HG03060 (cell line): ENCODE measurements around the gene PVRIG.
A peak's percentile ranks its signal among the peaks of the same experiment; 100 is the strongest.
"Not testable (repeated sequence)": the region's sequence is repeated elsewhere in the genome, so short reads cannot be mapped to it uniquely, and the experiment has no call there.

Experiments
- ATAC-seq: cut with Tn5 transposase; IDR thresholded peaks from one replicate; pipeline ENCODE4 v1.9.1; 2021; ENCODE audit warnings: low read depth, moderate number of reproducible peaks; ENCODE audit not compliant: unreplicated experiment

Gene PVRIG

DNA sequence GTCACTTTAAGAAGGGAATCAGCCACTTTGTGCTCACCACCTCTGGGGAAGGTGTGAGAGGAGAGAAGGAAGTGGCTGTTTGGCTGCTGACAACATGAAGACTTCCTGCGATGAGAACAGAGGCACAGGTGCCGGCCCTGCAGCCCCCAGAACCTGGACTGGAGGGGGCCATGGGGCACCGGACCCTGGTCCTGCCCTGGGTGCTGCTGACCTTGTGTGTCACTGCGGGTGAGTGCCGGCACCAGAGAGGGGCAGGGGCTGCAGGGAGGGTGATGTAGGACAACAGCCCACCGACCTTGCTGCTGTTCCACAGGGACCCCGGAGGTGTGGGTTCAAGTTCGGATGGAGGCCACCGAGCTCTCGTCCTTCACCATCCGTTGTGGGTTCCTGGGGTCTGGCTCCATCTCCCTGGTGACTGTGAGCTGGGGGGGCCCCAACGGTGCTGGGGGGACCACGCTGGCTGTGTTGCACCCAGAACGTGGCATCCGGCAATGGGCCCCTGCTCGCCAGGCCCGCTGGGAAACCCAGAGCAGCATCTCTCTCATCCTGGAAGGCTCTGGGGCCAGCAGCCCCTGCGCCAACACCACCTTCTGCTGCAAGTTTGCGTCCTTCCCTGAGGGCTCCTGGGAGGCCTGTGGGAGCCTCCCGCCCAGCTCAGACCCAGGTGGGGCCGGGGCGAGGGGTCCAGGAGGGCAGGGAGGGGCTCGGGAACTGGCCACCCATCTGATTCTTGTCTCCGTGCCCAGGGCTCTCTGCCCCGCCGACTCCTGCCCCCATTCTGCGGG lies at the start of gene PVRIG:
Gene PVRIG, plus strand, starts transcription at position 149 of the 785 bp plus-strand sequence. Its CDS starts 22 bp downstream, at position 171.
- not testable (repeated sequence) for ATAC-seq

GRCh38 chr7:100170101-100170897 lies 49.5 kb upstream of the PVRIG start:
- no peak for ATAC-seq

DNA sequence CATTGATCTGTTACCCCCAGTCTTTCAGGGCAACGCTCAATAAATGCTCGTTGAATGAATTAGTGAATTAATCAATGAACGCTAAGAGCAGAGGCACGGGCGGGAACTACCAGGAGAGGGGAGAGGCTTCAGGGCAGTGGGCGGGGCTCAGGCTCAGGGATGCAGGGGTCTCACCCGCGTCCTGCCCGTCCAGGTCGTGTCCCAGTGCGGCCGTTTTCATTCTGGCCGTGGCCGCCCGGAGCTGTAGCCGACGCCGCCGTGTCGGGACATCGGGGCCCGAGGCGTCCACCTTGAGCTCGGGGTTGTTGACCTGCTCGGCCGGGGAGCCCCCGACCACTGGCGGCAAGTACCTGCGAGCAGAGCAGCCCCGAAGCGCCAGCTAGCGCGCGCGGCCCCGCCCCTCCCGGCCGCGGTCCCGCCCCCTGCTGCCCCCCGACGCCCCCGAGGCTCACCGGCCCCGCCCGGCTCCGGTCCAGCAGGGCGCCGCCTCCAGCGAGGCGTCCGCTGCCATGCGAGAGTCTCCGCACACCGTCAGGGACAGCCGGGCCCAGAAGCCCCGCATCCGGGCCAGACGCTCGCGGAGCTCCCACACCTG lies 48.6 kb upstream of the PVRIG start:
- ATAC-seq: no peak

DNA sequence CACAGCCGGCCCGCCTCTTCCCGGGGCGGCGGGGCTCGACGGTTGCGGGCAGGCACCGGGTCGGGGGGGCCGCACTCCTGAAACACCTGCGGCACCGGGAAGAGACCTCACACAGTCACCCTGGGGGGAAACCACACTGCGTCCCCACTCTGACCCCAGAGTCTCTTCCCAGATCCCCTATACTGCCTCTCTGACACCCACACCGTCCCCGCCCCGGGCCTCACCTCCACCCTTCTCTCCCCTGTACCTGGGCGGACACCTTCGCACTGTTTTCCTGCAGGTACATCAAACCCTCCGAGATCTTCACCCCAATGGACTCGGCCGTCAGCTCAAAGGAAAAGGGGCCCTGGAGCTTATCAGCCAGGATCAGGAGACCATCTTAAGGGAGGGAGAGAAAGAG lies 47.9 kb upstream of the PVRIG start:
- ATAC-seq: no peak

DNA sequence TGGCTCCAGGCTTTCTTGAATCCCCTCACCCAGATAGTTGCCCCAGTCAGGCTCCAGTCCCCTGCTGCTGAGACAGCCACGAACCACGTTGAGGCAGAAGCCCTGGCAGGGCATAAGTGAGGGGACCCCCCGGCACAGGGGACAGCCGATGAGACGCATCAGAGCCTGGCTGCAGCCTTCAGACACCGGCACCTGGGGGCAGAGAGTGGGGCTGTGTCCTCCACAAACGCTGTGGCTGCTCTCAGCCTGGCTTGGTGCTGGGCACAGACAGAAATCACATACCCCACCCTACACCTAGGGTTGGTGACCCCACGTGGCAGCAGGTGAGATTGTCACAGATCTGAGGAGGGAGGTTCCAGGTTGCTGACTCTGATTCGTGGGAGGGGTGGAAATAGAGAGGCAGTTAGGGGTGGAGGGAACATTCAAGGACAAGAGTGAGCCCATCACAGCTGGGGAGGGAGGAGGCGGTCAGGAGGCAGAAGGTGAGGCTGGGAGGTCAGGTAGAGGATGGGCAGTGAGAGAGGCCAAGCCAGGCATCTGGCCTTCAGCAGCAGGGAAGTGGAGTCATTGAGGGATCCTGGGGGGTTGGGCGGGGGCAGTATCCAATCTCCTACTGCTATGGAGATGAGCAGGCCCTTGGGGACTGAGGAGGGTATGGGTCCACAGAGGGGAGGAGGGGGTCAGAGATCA lies 45.8 kb upstream of the PVRIG start:
- ATAC-seq: no peak

- ATAC-seq: no peak
Measured at GRCh38 chr7:100174582-100174981, 45.2 kb upstream of the PVRIG start.

DNA sequence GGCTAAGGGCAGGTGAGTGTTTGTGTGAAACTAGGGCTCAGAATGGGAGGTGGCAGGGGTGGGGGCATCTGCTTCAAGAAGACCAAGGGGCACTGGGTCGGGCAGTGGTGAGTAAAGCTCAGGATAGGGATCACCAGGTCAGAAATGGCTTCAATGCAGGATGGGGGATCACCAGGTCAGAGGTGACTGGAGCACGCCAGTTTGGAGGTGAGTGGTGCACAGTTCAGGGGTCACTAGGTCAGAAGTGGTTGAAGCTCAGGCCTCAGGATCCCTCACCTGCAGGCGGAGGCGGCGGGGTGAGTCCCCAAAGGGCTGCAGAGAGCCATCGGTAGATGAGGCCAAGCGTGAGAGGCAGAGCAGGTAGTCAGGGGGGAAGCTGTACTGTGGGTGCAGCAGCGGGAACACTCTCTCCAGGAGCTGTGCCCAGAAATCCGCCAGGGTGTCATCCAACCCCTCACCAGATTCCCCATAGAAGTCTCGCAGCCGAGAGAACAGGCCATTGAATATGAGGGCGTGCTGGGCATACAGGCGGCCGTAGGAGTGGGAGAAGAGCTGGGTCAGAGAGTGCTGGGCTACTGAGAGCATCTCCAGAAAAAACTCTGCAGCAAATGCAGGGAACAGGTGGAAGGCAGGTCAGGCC lies 44.3 kb upstream of the PVRIG start:
- ATAC-seq: no peak

DNA sequence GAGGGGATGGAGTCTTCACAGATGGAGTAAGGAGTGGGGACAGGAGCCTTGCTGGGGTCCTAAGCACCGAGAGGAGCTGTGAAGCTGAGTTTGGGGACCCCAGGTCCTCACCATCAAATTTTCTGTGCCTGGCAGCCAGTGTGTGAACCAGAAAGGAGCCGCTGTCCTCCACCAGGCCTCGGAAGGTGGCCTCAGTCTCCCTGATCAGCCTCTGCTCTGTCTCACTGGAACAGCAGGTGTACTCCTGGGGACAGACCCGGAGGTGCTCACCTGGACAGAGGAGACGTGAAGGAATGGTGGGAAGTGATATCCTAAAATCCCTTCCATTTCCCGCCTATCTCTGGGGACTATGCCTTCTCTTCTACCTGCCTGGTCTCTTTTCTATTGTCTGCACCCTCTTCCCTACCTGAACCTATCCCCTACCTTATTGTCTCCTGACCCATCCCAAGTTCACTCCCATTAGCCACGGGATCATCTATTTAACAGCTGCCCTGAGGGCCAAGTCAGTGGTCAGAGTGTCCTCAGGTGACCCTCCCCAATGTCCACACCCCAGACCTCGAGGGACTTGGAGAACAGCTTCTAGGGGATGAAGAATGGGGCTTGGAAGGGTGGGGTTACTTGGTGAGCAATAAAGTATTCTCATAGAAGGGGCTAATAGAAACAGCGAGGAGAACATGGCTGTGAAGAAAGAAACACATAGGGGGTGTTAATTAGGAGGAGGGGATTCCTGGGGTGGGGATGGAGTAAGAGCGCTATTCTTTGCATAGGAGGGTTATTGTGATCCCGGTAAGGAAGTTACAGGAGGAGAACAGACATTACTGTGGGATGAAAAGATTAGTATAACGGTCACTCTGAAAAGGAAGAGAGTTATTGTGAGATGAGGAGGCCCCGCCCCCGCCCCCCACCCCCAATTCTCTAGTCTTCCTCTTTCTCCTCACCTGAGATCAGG lies 43.4 kb upstream of the PVRIG start:
- ATAC-seq: no peak

GRCh38 chr7:100177045-100178001 lies 42.4 kb upstream of the PVRIG start, which contains the start of the genes GPC2 and STAG3:
Gene GPC2, minus strand, starts transcription at chr7:100177381. Its CDS starts 182 bp downstream, at chr7:100177199.
Gene STAG3, plus strand, starts transcription at chr7:100177918. Its CDS starts 2,639 bp downstream, at chr7:100180557.
- peak; percentile 82 for ATAC-seq

DNA sequence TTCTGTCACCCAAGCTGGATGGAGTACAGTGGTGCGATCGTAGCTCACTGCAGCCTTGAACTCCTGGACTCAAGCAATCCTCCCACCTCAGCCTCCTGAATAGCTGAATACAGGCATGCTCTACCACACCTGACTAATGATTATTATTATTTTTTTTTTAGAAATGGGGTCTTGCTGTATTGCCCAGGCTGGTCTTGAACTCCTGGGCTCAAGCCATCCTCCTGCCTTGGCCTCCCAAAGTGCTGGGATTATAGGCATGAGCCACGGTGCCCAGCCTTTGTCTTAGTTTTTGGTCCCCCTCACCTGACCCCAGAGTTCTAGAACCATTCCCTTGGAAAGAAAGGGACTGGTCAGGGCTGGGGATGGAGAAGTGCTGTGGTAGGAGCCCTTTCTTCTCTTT lies 39.7 kb upstream of the PVRIG start:
- not testable (repeated sequence) for ATAC-seq

GRCh38 chr7:100182616-100183015 lies 37.1 kb upstream of the PVRIG start:
- not testable (repeated sequence) for ATAC-seq

GRCh38 chr7:100183090-100183489 lies 36.7 kb upstream of the PVRIG start:
- ATAC-seq: not testable (repeated sequence)

DNA sequence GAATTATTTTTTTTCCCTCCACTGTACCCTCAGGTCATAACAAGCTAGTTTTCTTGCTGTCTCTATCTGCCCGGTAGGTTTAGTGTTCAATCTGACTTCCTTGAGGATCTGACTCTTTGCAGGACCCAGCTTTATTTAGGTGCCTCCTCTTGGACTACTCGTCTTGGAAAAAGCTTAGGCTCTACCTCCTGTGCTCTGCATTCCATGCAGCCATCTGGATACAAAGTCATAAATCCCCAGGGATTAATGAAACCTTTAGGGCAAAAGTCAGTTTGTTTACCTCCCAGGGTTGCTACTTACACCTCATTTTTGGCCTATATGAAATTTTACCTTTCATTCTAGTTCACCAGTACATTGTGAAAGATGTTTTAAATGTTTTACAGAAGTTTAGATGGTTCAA lies 34.0 kb upstream of the PVRIG start:
- no peak for ATAC-seq

GRCh38 chr7:100189061-100189460 lies 30.7 kb upstream of the PVRIG start:
- ATAC-seq: no peak

DNA sequence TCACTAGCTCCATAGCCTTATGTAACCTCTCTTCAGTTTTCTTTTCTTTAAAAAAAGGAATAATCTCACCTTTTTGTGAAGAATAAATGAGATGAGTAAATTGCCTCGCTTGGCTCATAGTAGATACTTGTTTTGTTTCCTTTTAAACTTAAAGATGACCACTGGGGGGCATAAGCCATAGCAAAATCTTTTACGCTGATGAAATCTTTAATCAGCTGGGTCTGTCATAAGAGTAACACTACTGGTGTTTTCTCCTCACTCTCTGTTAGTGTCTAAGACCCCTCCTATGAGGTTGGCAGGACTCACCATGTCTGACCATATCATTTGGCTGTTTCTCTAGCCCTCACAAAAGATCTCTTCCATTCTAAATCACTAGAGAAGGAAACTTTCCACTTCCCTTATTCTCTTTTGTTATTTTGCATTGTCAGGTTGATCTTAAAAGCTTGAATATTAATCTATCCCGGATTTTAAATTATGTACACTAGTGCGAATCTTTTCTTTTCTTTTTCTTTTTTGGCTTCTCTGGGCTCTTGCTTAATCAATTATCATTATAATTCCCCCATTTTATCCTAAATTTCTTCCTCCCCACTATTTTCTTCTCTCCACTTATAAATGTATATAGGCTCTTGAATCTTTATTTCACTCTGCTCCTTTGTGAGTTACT lies 29.6 kb upstream of the PVRIG start:
- no peak for ATAC-seq

DNA sequence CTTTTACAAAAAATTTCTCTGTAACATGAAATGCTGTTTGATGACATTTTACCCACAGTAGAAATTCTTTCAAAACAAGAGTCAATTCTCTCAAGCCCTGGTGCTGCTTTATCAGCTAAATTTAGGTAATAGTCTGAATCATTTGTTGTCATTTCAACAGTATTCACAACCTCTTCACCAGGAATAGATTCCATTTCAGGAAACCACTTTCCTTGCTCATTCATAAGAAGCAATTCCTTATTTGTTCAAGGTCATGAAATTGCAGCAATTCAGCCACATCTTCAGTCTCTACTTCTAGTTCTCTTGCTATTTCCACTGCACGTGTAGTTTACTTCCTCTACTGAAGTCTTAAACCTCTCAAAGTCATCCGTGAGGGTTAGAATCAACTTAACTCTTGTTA lies 28.0 kb upstream of the PVRIG start:
- no peak for ATAC-seq

DNA sequence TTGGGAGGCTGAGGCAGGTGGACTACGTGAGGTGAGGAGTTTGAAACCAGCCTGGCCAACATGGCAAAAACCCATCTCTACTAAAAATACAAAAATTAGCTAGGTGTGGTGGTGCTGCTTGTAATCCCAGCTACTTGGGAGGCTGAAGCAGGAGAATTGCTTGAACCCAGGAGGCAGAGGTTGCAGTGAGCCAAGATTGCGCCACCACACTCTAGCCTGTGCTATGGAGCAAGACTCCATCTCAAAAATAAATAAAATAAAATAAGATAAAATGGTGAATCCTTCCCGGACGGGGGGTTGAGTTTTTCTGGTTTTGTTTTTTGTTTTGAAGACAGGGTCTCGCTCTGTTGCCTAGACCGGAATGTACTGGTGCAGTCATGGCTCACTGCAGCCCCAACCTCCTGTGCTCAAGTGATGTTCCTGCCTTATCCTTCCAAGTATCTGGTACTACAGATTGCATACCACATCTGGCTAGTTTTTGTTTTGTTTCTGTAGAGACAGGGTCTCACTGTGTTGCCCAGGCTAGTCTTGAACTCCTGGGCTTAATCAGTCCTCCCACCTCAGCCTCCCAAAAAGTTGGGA lies 27.4 kb upstream of the PVRIG start:
- not testable (repeated sequence) for ATAC-seq
